Fibroblast of upper back skin (primary cell): Measurements from ENCODE around the gene GLRA1.

ENCODE experiments used
- DNase-seq: peaks from one replicate; pipeline ENCODE4 v3.0.0-alpha.2; 2013

Gene GLRA1

GRCh38 chr5:151924564-151925301 lies at the start of gene GLRA1:
Gene GLRA1 (minus strand): TSS chr5:151924851. CDS start chr5:151924549, 302 bp downstream.
- DNase-seq: peak; percentile 43

- no peak for DNase-seq
These were observed 46.2 kb upstream of the GLRA1 start for GRCh38 chr5:151970885-151971284.

- DNase-seq: no peak
These were observed 43.2 kb upstream of the GLRA1 start for GRCh38 chr5:151967865-151968264.

- DNase-seq: no peak
These were observed 41.4 kb upstream of the GLRA1 start for GRCh38 chr5:151966046-151966445.

- DNase-seq: no peak
These were observed 39.8 kb upstream of the GLRA1 start for GRCh38 chr5:151964471-151964870.

GRCh38 chr5:151961557-151961956 lies 36.9 kb upstream of the GLRA1 start:
- DNase-seq: no peak

GRCh38 chr5:151958111-151958510 lies 33.5 kb upstream of the GLRA1 start:
- DNase-seq: no peak

- DNase-seq: no peak
These were observed 32.1 kb upstream of the GLRA1 start for GRCh38 chr5:151956725-151957124.

- DNase-seq: no peak
These were observed 29.6 kb upstream of the GLRA1 start for GRCh38 chr5:151954255-151954654.

GRCh38 chr5:151953833-151954232 lies 29.2 kb upstream of the GLRA1 start:
- DNase-seq: no peak

- DNase-seq: no peak
These were observed 27.6 kb upstream of the GLRA1 start for GRCh38 chr5:151952238-151952637.

GRCh38 chr5:151950706-151951105 lies 26.1 kb upstream of the GLRA1 start:
- DNase-seq: no peak

- DNase-seq: no peak
These were observed 25.2 kb upstream of the GLRA1 start for GRCh38 chr5:151949701-151950308.

- DNase-seq: no peak
These were observed 24.5 kb upstream of the GLRA1 start for GRCh38 chr5:151949113-151949512.

- no peak for DNase-seq
These were observed 23.4 kb upstream of the GLRA1 start for GRCh38 chr5:151947931-151948608.

GRCh38 chr5:151937851-151938250 lies 13.2 kb upstream of the GLRA1 start:
- no peak for DNase-seq

GRCh38 chr5:151935135-151935695 lies 10.6 kb upstream of the GLRA1 start:
- DNase-seq: no peak

GRCh38 chr5:151931260-151931659 lies 6.6 kb upstream of the GLRA1 start:
- no peak for DNase-seq

- no peak for DNase-seq
These were observed 1.5 kb upstream of the GLRA1 start for GRCh38 chr5:151926188-151926587.

GRCh38 chr5:151925340-151925739 lies 689 bp upstream of the GLRA1 start:
- no peak for DNase-seq

- no peak for DNase-seq
These were observed 680 bp downstream of the GLRA1 start for GRCh38 chr5:151923866-151924476.

GRCh38 chr5:151921916-151922315 lies 2.7 kb downstream of the GLRA1 start:
- DNase-seq: no peak

GRCh38 chr5:151917904-151918303 lies 6.7 kb downstream of the GLRA1 start:
- DNase-seq: no peak
